Ovary (tissue), 3 donors: ENCODE results near the gene C22orf42.

ENCODE experiments used
- CTCF ChIP-seq, 3 donors: fragments of 450-650 bp in 2 of 3; fragments of 200-600 bp in 1 of 3; IDR thresholded peaks; one replicate each; pipeline versions ENCODE4 v1.5.1 to v1.8.0; 2016 to 2022; ENCODE audit warnings: antibody characterized with exemption in 3 of 3, mild to moderate bottlenecking in 1 of 3
- EP300 ChIP-seq: sonication (generic); formaldehyde crosslinking; IDR thresholded peaks from one replicate; pipeline ENCODE4 v1.6.1; 2017; ENCODE audit warnings: antibody characterized with exemption
- POLR2A ChIP-seq: fragments of 450-650 bp; IDR thresholded peaks from one replicate; pipeline ENCODE4 v1.6.1; 2017; ENCODE audit warnings: antibody characterized with exemption, mild to moderate bottlenecking, moderate library complexity
- donor health status: DM: no; HTN: no; CAD: no.

- TF ChIP-seq CTCF (IDR thresholded peaks at IDR 0.05), result no peak
- no peak for TF ChIP-seq POLR2A
- TF ChIP-seq EP300, result no peak
These were observed 16.5 kb downstream of the C22orf42 start for GRCh38 chr22:32142600-32142999.
